ENCODE measurements around the gene MINDY4.
"Not testable (repeated sequence)": the region's sequence is repeated elsewhere in the genome, so short reads cannot be mapped to it uniquely, and the experiment has no call there.

The MINDY4 gene

GRCh38 chr7:30805931-30806330 lies 34.7 kb downstream of the MINDY4 start:
- DNase-seq = no peak

GRCh38 chr7:30807477-30807876 lies 36.3 kb downstream of the MINDY4 start:
- not testable (repeated sequence) for DNase-seq

- not testable (repeated sequence) for DNase-seq
Observed at GRCh38 chr7:30807941-30808340, 36.7 kb downstream of the MINDY4 start.

- no peak for DNase-seq
Observed at GRCh38 chr7:30810986-30811385, 39.8 kb downstream of the MINDY4 start.

- DNase-seq = no peak
Observed at GRCh38 chr7:30812676-30813075, 41.5 kb downstream of the MINDY4 start.

- DNase-seq = no peak
Observed at GRCh38 chr7:30813466-30813865, 42.2 kb downstream of the MINDY4 start.

- DNase-seq = no peak
Observed at GRCh38 chr7:30814700-30815387, 43.6 kb downstream of the MINDY4 start.

GRCh38 chr7:30815388-30815854 lies 44.2 kb downstream of the MINDY4 start:
- no peak for DNase-seq

GRCh38 chr7:30815951-30816644 lies 44.9 kb downstream of the MINDY4 start:
- DNase-seq = no peak

GRCh38 chr7:30816645-30817370 lies 45.6 kb downstream of the MINDY4 start:
- DNase-seq = no peak

GRCh38 chr7:30817371-30817767 lies 46.2 kb downstream of the MINDY4 start:
- no peak for DNase-seq

- no peak for DNase-seq
Observed at GRCh38 chr7:30824821-30825720, 53.9 kb downstream of the MINDY4 start.

GRCh38 chr7:30826181-30826580 lies 55.0 kb downstream of the MINDY4 start:
- no peak for DNase-seq

GRCh38 chr7:30828591-30828990 lies 57.4 kb downstream of the MINDY4 start:
- DNase-seq = no peak

GRCh38 chr7:30829471-30829870 lies 58.3 kb downstream of the MINDY4 start:
- DNase-seq = no peak

GRCh38 chr7:30831227-30831626 lies 60.0 kb downstream of the MINDY4 start:
- DNase-seq = no peak

- no peak for DNase-seq
Observed at GRCh38 chr7:30831936-30832335, 60.7 kb downstream of the MINDY4 start.

- DNase-seq = not testable (repeated sequence)
Observed at GRCh38 chr7:30834017-30834674, 62.9 kb downstream of the MINDY4 start.

GRCh38 chr7:30835396-30835915 lies 64.2 kb downstream of the MINDY4 start:
- DNase-seq = no peak

- DNase-seq = no peak
Observed at GRCh38 chr7:30836991-30837390, 65.8 kb downstream of the MINDY4 start.

GRCh38 chr7:30837581-30837980 lies 66.4 kb downstream of the MINDY4 start:
- DNase-seq = no peak

GRCh38 chr7:30838008-30838407 lies 66.8 kb downstream of the MINDY4 start:
- DNase-seq = no peak
